Measurements from ENCODE around the gene GALNT1.
"Not testable (repeated sequence)": the region's sequence is repeated elsewhere in the genome, so short reads cannot be mapped to it uniquely, and the experiment has no call there.

The GALNT1 gene

DNA sequence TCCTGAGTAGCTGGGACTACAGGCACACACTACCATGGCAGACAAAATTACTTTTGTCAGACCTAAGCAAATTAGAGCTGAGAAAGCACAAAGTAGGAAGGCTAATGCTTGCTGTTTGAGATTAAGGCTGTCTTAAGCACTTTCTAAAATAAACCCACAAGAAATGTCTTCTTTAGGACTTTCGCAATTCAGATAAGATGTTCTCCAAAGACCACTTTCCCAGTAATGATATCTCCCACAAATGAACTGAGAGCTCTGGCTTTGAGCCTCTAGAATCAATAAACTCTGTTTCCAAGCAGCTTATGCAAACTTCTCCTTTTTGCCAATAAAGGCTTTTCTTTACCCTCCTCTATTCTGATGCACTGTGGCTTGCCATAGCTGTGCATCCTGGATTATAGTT, 32.0 kb upstream of the GALNT1 start:
- H3K4me3 ChIP-seq (ENCODE audit: low read depth, low read length), result no peak overlapping the region
- peak; percentile 20 for DNase-seq (ENCODE audit: low read depth)
- TF ChIP-seq POLR2A (IDR thresholded peaks at IDR 0.05; ENCODE audit: extremely low read depth, insufficient read length), result no peak
- no peak for TF ChIP-seq CTCF (IDR thresholded peaks at IDR 0.05; ENCODE audit: low read depth, low read length)
- TF ChIP-seq, protein P1, sequence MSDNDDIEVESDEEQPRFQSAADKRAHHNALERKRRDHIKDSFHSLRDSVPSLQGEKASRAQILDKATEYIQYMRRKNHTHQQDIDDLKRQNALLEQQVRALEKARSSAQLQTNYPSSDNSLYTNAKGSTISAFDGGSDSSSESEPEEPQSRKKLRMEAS (IDR thresholded peaks at IDR 0.05; ENCODE audit: low read depth, low read length), result no peak
- TF ChIP-seq MYC (IDR thresholded peaks at IDR 0.05; ENCODE audit: low read depth, low read length), result no peak

DNA sequence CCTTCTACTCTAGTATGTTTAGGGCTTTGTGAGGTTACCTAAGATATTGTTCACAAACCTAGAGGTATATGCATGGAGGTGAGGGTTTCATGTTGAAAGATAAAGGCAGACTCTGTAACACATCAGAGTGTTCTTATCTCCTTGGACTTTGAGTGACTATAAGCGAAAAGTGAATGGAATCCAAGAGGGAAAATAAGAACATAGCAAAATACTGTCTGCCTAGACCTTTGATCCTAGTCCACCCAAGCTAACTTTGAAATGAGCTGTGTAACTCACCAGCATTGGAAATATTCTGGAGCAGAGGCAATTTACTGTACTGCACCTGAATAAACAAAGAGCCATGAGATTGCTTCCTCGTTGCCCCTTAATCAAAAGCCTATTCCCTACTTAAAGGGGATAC, 28.2 kb upstream of the GALNT1 start:
- no peak for TF ChIP-seq CTCF (IDR thresholded peaks at IDR 0.05; ENCODE audit: low read depth, low read length)
- TF ChIP-seq MYC (IDR thresholded peaks at IDR 0.05; ENCODE audit: low read depth, low read length), result no peak
- TF ChIP-seq, protein P1 (IDR thresholded peaks at IDR 0.05; ENCODE audit: low read depth, low read length), result no peak
- TF ChIP-seq POLR2A (IDR thresholded peaks at IDR 0.05; ENCODE audit: extremely low read depth, insufficient read length), result no peak
- DNase-seq (ENCODE audit: low read depth), result no peak
- H3K4me3 ChIP-seq (ENCODE audit: low read depth, low read length), result no peak overlapping the region

GRCh38 chr18:35555538-35555937, 26.0 kb upstream of the GALNT1 start:
- DNase-seq (ENCODE audit: low read depth); H3K4me3 ChIP-seq (ENCODE audit: low read depth, low read length): not testable (repeated sequence)

GRCh38 chr18:35559867-35560266, 21.7 kb upstream of the GALNT1 start:
- no peak for TF ChIP-seq POLR2A (IDR thresholded peaks at IDR 0.05; ENCODE audit: extremely low read depth, insufficient read length)
- no peak for TF ChIP-seq CTCF (IDR thresholded peaks at IDR 0.05; ENCODE audit: low read depth, low read length)
- TF ChIP-seq MYC (IDR thresholded peaks at IDR 0.05; ENCODE audit: low read depth, low read length), result no peak
- TF ChIP-seq, protein P1 (IDR thresholded peaks at IDR 0.05; ENCODE audit: low read depth, low read length), result no peak
- no peak for DNase-seq (ENCODE audit: low read depth)
- H3K4me3 ChIP-seq (ENCODE audit: low read depth, low read length), result no peak overlapping the region

DNA sequence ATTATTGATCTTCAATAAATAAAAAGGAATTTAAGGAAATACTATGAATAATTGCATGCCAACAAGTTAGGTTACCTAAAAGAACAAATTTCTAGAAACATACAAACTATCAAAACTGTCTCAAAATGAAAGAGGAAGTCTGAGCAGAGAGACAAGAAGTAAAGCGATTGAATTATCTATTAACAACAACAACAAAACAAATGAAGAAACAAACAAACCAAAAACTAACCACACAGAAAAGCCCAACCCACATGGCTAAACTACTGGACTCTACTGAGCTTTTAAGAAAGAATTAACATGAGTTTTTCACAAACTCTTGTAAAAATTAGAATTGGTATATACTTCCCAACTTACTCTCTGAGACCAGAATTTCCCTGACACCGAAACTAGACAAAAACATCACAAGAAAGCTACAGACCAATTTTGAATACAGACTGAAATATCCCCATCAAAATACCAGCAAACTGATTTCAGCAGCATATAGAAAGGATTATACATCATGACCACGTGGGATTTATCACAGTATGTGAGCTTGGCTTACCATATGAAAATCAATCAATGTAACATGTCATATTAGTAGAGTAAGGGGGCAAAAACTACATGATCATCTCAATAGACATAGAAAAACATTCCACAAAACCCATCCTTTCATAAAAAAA, 16.6 kb upstream of the GALNT1 start:
- DNase-seq (ENCODE audit: low read depth), result no peak
- TF ChIP-seq MYC (IDR thresholded peaks at IDR 0.05; ENCODE audit: low read depth, low read length) (no peak), CTCF (IDR thresholded peaks at IDR 0.05; ENCODE audit: low read depth, low read length) (no peak), POLR2A (IDR thresholded peaks at IDR 0.05; ENCODE audit: extremely low read depth, insufficient read length) (no peak)
- TF ChIP-seq, protein P1 (IDR thresholded peaks at IDR 0.05; ENCODE audit: low read depth, low read length), result no peak
- no peak overlapping the region for H3K4me3 ChIP-seq (ENCODE audit: low read depth, low read length)

DNA sequence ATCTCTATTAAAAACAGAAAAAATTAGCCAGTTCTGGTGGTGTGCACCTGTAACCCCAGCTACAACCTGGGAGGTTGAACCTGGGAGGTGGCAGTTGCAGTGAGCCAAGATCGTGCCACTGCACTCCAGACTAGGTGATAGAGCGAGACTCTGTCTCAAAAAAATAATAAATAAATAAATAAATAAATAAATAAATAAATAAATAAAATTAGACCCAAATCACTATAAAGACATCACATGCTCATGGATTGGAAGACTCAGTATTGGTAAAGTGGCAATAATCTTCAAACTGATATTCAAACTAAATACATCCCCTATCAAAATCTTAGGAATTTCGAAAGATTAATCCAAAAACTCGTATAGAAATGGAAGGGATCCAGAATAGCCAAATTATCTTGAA, 15.5 kb upstream of the GALNT1 start:
- TF ChIP-seq, protein P1 (IDR thresholded peaks at IDR 0.05; ENCODE audit: low read depth, low read length), result no peak
- TF ChIP-seq MYC (IDR thresholded peaks at IDR 0.05; ENCODE audit: low read depth, low read length) (no peak), POLR2A (IDR thresholded peaks at IDR 0.05; ENCODE audit: extremely low read depth, insufficient read length) (no peak), CTCF (IDR thresholded peaks at IDR 0.05; ENCODE audit: low read depth, low read length) (no peak)
- no peak overlapping the region for H3K4me3 ChIP-seq (ENCODE audit: low read depth, low read length)

More for the DNA sequence above, 15.5 kb upstream of the GALNT1 start:
- no peak for DNase-seq (ENCODE audit: low read depth)
